HG02759 (cell line): ENCODE results near the gene MT1X.
"Not testable (repeated sequence)": the region's sequence is repeated elsewhere in the genome, so short reads cannot be mapped to it uniquely, and the experiment has no call there.

Experiments used
- ATAC-seq: cut with Tn5 transposase; IDR thresholded peaks from one replicate; pipeline ENCODE4 v1.9.1; 2021; ENCODE audit warnings: mild to moderate bottlenecking, moderate library complexity; ENCODE audit not compliant: unreplicated experiment

Gene MT1X

GRCh38 chr16:56652600-56652999 is 29.7 kb upstream of the MT1X start:
- no peak for ATAC-seq

- no peak for ATAC-seq
Measured at GRCh38 chr16:56653218-56653617, 29.1 kb upstream of the MT1X start.

- ATAC-seq, result peak; percentile 61
Measured at GRCh38 chr16:56657555-56658326, 24.5 kb upstream of the MT1X start, which contains the start of gene MT1F. Gene MT1F (plus strand): TSS chr16:56657959. CDS start chr16:56658059, 100 bp downstream.

GRCh38 chr16:56658327-56658875 is 23.9 kb upstream of the MT1X start:
- no peak for ATAC-seq

- ATAC-seq, result no peak
Measured at GRCh38 chr16:56662357-56663354, 19.6 kb upstream of the MT1X start.

GRCh38 chr16:56664506-56664905 is 17.8 kb upstream of the MT1X start:
- ATAC-seq, result no peak

GRCh38 chr16:56665286-56666261 is 16.7 kb upstream of the MT1X start:
- ATAC-seq, result not testable (repeated sequence)

GRCh38 chr16:56667581-56668571 is 14.4 kb upstream of the MT1X start, which contains the start of gene MT1G:
Gene MT1G (minus strand): TSS chr16:56668065. CDS start chr16:56667993, 72 bp downstream.
- no peak for ATAC-seq

- no peak for ATAC-seq
Measured at GRCh38 chr16:56669005-56669839, 13.0 kb upstream of the MT1X start, which contains the start of gene MT1H. Gene MT1H (plus strand): TSS chr16:56669814. CDS start chr16:56669885, 71 bp downstream.

GRCh38 chr16:56669840-56670619 is 12.2 kb upstream of the MT1X start:
- ATAC-seq, result no peak

- ATAC-seq, result no peak
Measured at GRCh38 chr16:56670620-56670934, 11.7 kb upstream of the MT1X start.

- ATAC-seq, result not testable (repeated sequence)
Measured at GRCh38 chr16:56671691-56672090, 10.6 kb upstream of the MT1X start.

GRCh38 chr16:56672171-56672570 is 10.1 kb upstream of the MT1X start:
- ATAC-seq, result not testable (repeated sequence)

GRCh38 chr16:56672761-56673536 is 9.3 kb upstream of the MT1X start:
- ATAC-seq, result no peak

GRCh38 chr16:56673921-56674320 is 8.3 kb upstream of the MT1X start:
- ATAC-seq, result no peak

GRCh38 chr16:56674570-56674969 is 7.7 kb upstream of the MT1X start:
- ATAC-seq, result not testable (repeated sequence)
